GM12878 (cell line): Measurements from ENCODE around the gene SMOC2.

ENCODE experiments used
- HDAC6 ChIP-seq: fragments of 200-600 bp; sonication (generic); IDR thresholded peaks from one replicate; pipeline ENCODE4 v1.8.0; 2017; ENCODE audit warnings: antibody characterized with exemption; ENCODE audit not compliant: unreplicated experiment
- NFXL1 ChIP-seq: fragments of 450-650 bp; IDR thresholded peaks from 2 replicates; pipeline ENCODE4 v1.6.1; 2017; ENCODE audit warnings: antibody characterized with exemption, mild to moderate bottlenecking, borderline replicate concordance

- TF ChIP-seq NFXL1 (no peak), HDAC6 (no peak)
Observed at GRCh38 chr6:168507730-168508129, 66.7 kb downstream of the SMOC2 start.
